HepG2 (cell line): ENCODE measurements around the gene ERCC6L2.

Source experiments
- MAFF ChIP-seq: IDR thresholded peaks from 2 replicates; pipeline ENCODE4 v1.6.1; 2011; ENCODE audit warnings: low read depth, low read length, improper control_type of control experiment
- MAZ ChIP-seq, 2 experiments: sonication (generic) in 1 of 2; formaldehyde crosslinking in 1 of 2; IDR thresholded peaks; 2 replicates each; pipeline versions ENCODE4 v1.5.0 to v1.6.1; 2012 to 2020; ENCODE audit warnings: low read depth in 2 of 2, mild to moderate bottlenecking in 2 of 2, borderline replicate concordance in 1 of 2, improper control_type of control experiment in 1 of 2, low read length in 1 of 2, missing genetic modification reagents in 1 of 2, moderate library complexity in 1 of 2
- MIXL1 ChIP-seq: IDR thresholded peaks from 2 replicates; pipeline ENCODE4 v1.6.1; 2016
- SP1 ChIP-seq, 2 experiments: fragments of 450-650 bp in 1 of 2; sonication (generic) in 1 of 2; formaldehyde crosslinking in 1 of 2; IDR thresholded peaks; 2 replicates each; pipeline versions ENCODE4 v1.4.0 to v1.6.1; 2016 to 2020; ENCODE audit warnings: missing genetic modification reagents in 1 of 2
- SPEN ChIP-seq: sonication (generic); formaldehyde crosslinking; IDR thresholded peaks from 2 replicates; pipeline ENCODE4 v1.5.1; 2020; ENCODE audit warnings: low read depth, mild to moderate bottlenecking, missing genetic modification reagents
- SUZ12 ChIP-seq: fragments of 150-350 bp; IDR thresholded peaks from 2 replicates; pipeline ENCODE4 v1.6.1; 2014; ENCODE audit warnings: low read depth, low read length
- ZNF260 ChIP-seq: sonication (generic); formaldehyde crosslinking; IDR thresholded peaks from 2 replicates; pipeline ENCODE4 v1.4.0; 2020; ENCODE audit warnings: missing genetic modification reagents, low read depth, mild to moderate bottlenecking, borderline replicate concordance
- TF ChIP-seq, protein P1 (sequence below): sonication (generic); formaldehyde crosslinking; IDR thresholded peaks from 2 replicates; pipeline ENCODE4 v1.5.0; 2020; ENCODE audit warnings: mild to moderate bottlenecking, missing genetic modification reagents, moderate library complexity

- TF ChIP-seq SP1 (IDR thresholded peaks at IDR 0.05) (no peak), SP1 (CRISPR knock-in tag; IDR thresholded peaks at IDR 0.05) (no peak), MAFF (no peak), ZNF260 (no peak), SUZ12 (no peak), MAZ (IDR thresholded peaks at IDR 0.05; ENCODE audit: borderline replicate concordance, low read depth, low read length) (no peak), MAZ (CRISPR knock-in tag; IDR thresholded peaks at IDR 0.05; ENCODE audit: low read depth) (no peak), MIXL1 (no peak), SPEN (CRISPR knock-in tag) (no peak)
- TF ChIP-seq, protein P1, sequence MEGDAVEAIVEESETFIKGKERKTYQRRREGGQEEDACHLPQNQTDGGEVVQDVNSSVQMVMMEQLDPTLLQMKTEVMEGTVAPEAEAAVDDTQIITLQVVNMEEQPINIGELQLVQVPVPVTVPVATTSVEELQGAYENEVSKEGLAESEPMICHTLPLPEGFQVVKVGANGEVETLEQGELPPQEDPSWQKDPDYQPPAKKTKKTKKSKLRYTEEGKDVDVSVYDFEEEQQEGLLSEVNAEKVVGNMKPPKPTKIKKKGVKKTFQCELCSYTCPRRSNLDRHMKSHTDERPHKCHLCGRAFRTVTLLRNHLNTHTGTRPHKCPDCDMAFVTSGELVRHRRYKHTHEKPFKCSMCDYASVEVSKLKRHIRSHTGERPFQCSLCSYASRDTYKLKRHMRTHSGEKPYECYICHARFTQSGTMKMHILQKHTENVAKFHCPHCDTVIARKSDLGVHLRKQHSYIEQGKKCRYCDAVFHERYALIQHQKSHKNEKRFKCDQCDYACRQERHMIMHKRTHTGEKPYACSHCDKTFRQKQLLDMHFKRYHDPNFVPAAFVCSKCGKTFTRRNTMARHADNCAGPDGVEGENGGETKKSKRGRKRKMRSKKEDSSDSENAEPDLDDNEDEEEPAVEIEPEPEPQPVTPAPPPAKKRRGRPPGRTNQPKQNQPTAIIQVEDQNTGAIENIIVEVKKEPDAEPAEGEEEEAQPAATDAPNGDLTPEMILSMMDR (CRISPR knock-in tag), result no peak
Observed at GRCh38 chr9:95963659-95964058, 88.2 kb downstream of the ERCC6L2 start.
